Neural cell (in vitro differentiated cells): Measurements from ENCODE around the gene WDR82. TPM values are rescaled to one million over a fixed set of nuclear protein-coding genes. Genes with fewer than 3 reads are reported as not detected.

Experiments used
- H2AFZ ChIP-seq: fragments of 200-600, 300-800 bp; sonication (generic), shearing (Covaris generic); 2 replicates; pipeline ENCODE4 v1.6.0; 2014; ENCODE audit warnings: low read depth, mild to moderate bottlenecking, antibody characterized with exemption, low read length, moderate library complexity
- H3F3A ChIP-seq: fragments of 200-600 bp; shearing (Covaris generic); 2 replicates; pipeline ENCODE4 v1.6.1; 2016; ENCODE audit warnings: mild to moderate bottlenecking, moderate library complexity, mixed read lengths, antibody characterized with exemption, low read length; ENCODE audit not compliant: insufficient read depth, poor library complexity, severe bottlenecking
- H3K27ac ChIP-seq: fragments of 200-600, 300-800 bp; sonication (generic), shearing (Covaris generic); 2 replicates; pipeline ENCODE4 v1.5.1; 2014; ENCODE audit warnings: mild to moderate bottlenecking, low read length, moderate library complexity
- H3K27me3 ChIP-seq: fragments of 300-800, 200-600 bp; sonication (generic), shearing (Covaris generic); 2 replicates; pipeline ENCODE4 v1.6.0; 2014; ENCODE audit warnings: mild to moderate bottlenecking, low read depth, low read length, moderate library complexity; ENCODE audit not compliant: insufficient read depth
- H3K36me3 ChIP-seq: fragments of 300-800, 200-600 bp; sonication (generic), shearing (Covaris generic); 2 replicates; pipeline ENCODE4 v1.5.1; 2014; ENCODE audit warnings: mild to moderate bottlenecking, antibody characterized with exemption, low read length, moderate library complexity; ENCODE audit not compliant: insufficient read depth
- H3K4me2 ChIP-seq: fragments of 300-800, 200-600 bp; sonication (generic), shearing (Covaris generic); 2 replicates; pipeline ENCODE4 v1.6.0; 2014; ENCODE audit warnings: mild to moderate bottlenecking, low read length
- H3K4me3 ChIP-seq: fragments of 300-800, 200-600 bp; sonication (generic), shearing (Covaris generic); 2 replicates; pipeline ENCODE4 v1.5.1; 2014; ENCODE audit warnings: mild to moderate bottlenecking, low read length, moderate library complexity
- H3K79me2 ChIP-seq: fragments of 200-600 bp; shearing (Covaris generic); replicated peaks from 2 replicates; pipeline ENCODE4 v1.6.0; 2014; ENCODE audit warnings: mild to moderate bottlenecking, low read length, moderate library complexity; ENCODE audit not compliant: insufficient read depth
- H3K9ac ChIP-seq: fragments of 300-800, 200-600 bp; sonication (generic), shearing (Covaris generic); 2 replicates; pipeline ENCODE4 v1.6.1; 2016; ENCODE audit warnings: mild to moderate bottlenecking, low read length, mixed read lengths
- H3K9me2 ChIP-seq: fragments of 200-600 bp; shearing (Covaris generic); 2 replicates; pipeline ENCODE4 v1.6.1; 2016; ENCODE audit warnings: mild to moderate bottlenecking, low read length, mixed read lengths; ENCODE audit not compliant: insufficient read depth
- H3K9me3 ChIP-seq: fragments of 200-600, 300-800 bp; sonication (generic), shearing (Covaris generic); 2 replicates; pipeline ENCODE4 v1.6.1; 2016; ENCODE audit warnings: mild to moderate bottlenecking, mixed run types, low read length, moderate library complexity, mixed read lengths
- H4K20me1 ChIP-seq: fragments of 200-600 bp; shearing (Covaris generic); 2 replicates; pipeline ENCODE4 v1.6.1; 2016; ENCODE audit warnings: mild to moderate bottlenecking, mixed run types; ENCODE audit not compliant: insufficient read depth
- EP300 ChIP-seq: fragments of 450-650 bp; conservative IDR thresholded peaks from 2 replicates; pipeline ENCODE4 v1.6.1; 2014; ENCODE audit warnings: antibody characterized with exemption, mild to moderate bottlenecking, moderate library complexity; ENCODE audit not compliant: poor library complexity, severe bottlenecking
- EZH2 ChIP-seq: fragments of 200-600, 300-800 bp; shearing (Covaris generic), sonication (generic); IDR thresholded peaks from 2 replicates; pipeline ENCODE4 v1.6.1; 2014; ENCODE audit warnings: antibody characterized with exemption, low read length, borderline replicate concordance, mild to moderate bottlenecking; ENCODE audit not compliant: insufficient read depth, poor library complexity, severe bottlenecking
- MXI1 ChIP-seq: fragments of 450-650 bp; conservative IDR thresholded peaks from 2 replicates; pipeline ENCODE4 v1.6.1; 2014; ENCODE audit warnings: antibody characterized with exemption, mild to moderate bottlenecking; ENCODE audit not compliant: poor library complexity, severe bottlenecking
- POLR2AphosphoS5 ChIP-seq: IDR thresholded peaks from 2 replicates; pipeline ENCODE4 v1.6.1; 2012
- RAD21 ChIP-seq: fragments of 450-650 bp; conservative IDR thresholded peaks from 2 replicates; pipeline ENCODE4 v1.6.1; 2014; ENCODE audit warnings: antibody characterized with exemption, mild to moderate bottlenecking, moderate library complexity
- SMC3 ChIP-seq: fragments of 450-650 bp; conservative IDR thresholded peaks from 2 replicates; pipeline ENCODE4 v1.6.1; 2014; ENCODE audit warnings: antibody characterized with exemption, mild to moderate bottlenecking, moderate library complexity; ENCODE audit not compliant: poor library complexity
- TAF1 ChIP-seq: IDR thresholded peaks from 2 replicates; pipeline ENCODE4 v1.6.1; 2012; ENCODE audit warnings: low read depth
- polyA plus RNA-seq: library from polyadenylated mRNA; depleted of rRNA; stranded (reverse); fragments of >200 nt; gene quantifications from 2 replicates; pipeline ENCODE4 v1.2.3, GENCODE V29; 2014
- TF ChIP-seq, protein P1 (sequence below): fragments of 450-650 bp; IDR thresholded peaks from 2 replicates; pipeline ENCODE4 v1.5.1; 2014; ENCODE audit warnings: antibody characterized with exemption, mild to moderate bottlenecking, moderate library complexity; ENCODE audit not compliant: poor library complexity, severe bottlenecking
- TF ChIP-seq, protein P2 (sequence below): IDR thresholded peaks from 2 replicates; pipeline ENCODE4 v1.6.1; 2012; ENCODE audit warnings: borderline replicate concordance

Gene WDR82
- polyA plus RNA-seq, 1 donor from 2014 or later = 163 TPM

DNA sequence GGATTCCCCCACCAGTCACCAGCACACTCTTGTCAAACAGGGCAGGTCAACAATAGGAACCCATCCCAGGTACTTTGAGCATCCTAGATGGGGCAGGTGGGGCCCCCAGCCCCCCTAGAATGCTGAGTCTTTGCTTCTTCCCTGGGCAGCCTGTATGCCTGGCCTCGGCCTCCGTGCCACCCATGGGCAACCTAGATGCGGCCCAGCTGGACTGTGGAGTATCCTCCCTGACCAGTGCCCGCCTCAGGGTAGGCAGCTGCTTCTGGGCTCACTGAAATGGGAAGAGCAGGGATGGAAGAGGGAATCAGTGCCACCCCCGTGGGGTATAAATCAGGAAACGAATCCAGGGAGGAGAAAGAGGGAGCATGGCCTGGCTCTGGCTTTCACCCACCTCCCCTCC lies 48.5 kb upstream of the WDR82 start:
- Histone ChIP-seq H3K27ac (no peak overlapping the region), H3K36me3 (no peaks in the 10 kb centered on the region), H4K20me1 (no peaks in the 10 kb centered on the region), H3K4me3 (no peak overlapping the region), H3K4me2 (no peak overlapping the region), H3F3A (no peaks in the 10 kb centered on the region), H3K27me3 (no peaks in the 10 kb centered on the region), H3K9ac (no peak overlapping the region), H3K9me3 (no peaks in the 10 kb centered on the region), H2AFZ (no peak overlapping the region), H3K79me2 (no peaks in the 10 kb centered on the region), H3K9me2 (no peaks in the 10 kb centered on the region)
- no peak for TF ChIP-seq POLR2AphosphoS5
- no peak for TF ChIP-seq TAF1
- TF ChIP-seq, protein P1, sequence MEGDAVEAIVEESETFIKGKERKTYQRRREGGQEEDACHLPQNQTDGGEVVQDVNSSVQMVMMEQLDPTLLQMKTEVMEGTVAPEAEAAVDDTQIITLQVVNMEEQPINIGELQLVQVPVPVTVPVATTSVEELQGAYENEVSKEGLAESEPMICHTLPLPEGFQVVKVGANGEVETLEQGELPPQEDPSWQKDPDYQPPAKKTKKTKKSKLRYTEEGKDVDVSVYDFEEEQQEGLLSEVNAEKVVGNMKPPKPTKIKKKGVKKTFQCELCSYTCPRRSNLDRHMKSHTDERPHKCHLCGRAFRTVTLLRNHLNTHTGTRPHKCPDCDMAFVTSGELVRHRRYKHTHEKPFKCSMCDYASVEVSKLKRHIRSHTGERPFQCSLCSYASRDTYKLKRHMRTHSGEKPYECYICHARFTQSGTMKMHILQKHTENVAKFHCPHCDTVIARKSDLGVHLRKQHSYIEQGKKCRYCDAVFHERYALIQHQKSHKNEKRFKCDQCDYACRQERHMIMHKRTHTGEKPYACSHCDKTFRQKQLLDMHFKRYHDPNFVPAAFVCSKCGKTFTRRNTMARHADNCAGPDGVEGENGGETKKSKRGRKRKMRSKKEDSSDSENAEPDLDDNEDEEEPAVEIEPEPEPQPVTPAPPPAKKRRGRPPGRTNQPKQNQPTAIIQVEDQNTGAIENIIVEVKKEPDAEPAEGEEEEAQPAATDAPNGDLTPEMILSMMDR = no peak
- TF ChIP-seq, protein P2, sequence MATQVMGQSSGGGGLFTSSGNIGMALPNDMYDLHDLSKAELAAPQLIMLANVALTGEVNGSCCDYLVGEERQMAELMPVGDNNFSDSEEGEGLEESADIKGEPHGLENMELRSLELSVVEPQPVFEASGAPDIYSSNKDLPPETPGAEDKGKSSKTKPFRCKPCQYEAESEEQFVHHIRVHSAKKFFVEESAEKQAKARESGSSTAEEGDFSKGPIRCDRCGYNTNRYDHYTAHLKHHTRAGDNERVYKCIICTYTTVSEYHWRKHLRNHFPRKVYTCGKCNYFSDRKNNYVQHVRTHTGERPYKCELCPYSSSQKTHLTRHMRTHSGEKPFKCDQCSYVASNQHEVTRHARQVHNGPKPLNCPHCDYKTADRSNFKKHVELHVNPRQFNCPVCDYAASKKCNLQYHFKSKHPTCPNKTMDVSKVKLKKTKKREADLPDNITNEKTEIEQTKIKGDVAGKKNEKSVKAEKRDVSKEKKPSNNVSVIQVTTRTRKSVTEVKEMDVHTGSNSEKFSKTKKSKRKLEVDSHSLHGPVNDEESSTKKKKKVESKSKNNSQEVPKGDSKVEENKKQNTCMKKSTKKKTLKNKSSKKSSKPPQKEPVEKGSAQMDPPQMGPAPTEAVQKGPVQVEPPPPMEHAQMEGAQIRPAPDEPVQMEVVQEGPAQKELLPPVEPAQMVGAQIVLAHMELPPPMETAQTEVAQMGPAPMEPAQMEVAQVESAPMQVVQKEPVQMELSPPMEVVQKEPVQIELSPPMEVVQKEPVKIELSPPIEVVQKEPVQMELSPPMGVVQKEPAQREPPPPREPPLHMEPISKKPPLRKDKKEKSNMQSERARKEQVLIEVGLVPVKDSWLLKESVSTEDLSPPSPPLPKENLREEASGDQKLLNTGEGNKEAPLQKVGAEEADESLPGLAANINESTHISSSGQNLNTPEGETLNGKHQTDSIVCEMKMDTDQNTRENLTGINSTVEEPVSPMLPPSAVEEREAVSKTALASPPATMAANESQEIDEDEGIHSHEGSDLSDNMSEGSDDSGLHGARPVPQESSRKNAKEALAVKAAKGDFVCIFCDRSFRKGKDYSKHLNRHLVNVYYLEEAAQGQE = no peak
- no peak for TF ChIP-seq RAD21
- no peak for TF ChIP-seq EZH2
- no peak for TF ChIP-seq SMC3
- TF ChIP-seq EP300 = no peak
- TF ChIP-seq MXI1 = no peak

DNA sequence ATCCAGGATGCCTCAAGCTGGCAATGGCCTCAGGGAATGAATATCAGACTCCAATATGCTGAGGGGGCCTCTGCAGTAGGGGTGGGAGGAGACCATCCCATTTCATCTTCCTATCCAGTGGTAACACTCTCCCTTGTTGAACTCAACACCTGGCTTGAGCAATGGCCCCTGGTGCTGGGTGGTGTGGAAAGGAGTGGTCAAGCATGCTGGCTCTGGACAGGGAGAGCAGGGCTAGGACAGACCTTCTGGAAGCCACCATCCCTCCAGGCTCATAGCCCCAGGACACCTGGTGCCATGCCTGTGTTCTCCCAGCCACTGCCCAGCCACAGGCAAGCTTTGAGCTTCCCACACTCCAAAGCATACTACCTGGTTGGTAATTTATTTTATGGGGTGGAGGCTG lies 47.2 kb upstream of the WDR82 start:
- Histone ChIP-seq H4K20me1 (no peaks in the 10 kb centered on the region), H3K36me3 (no peaks in the 10 kb centered on the region), H3K4me2 (no peak overlapping the region), H3K27ac (no peak overlapping the region), H3F3A (no peaks in the 10 kb centered on the region), H2AFZ (no peak overlapping the region), H3K9me2 (no peaks in the 10 kb centered on the region), H3K9ac (no peak overlapping the region), H3K79me2 (no peaks in the 10 kb centered on the region), H3K4me3 (no peak overlapping the region), H3K9me3 (no peaks in the 10 kb centered on the region), H3K27me3 (no peaks in the 10 kb centered on the region)
- TF ChIP-seq MXI1 (no peak), EP300 (no peak), EZH2 (no peak), SMC3 (no peak), POLR2AphosphoS5 (no peak), TAF1 (no peak), RAD21 (no peak)
- TF ChIP-seq, protein P2 = no peak
- TF ChIP-seq, protein P1 = no peak
